HUES64 (cell line): ENCODE measurements around the gene UQCR11.

Experiments
- H3K27ac ChIP-seq: 2 replicates; pipeline ENCODE4 v1.7.0; 2013; ENCODE audit warnings: low read depth, low read length, inconsistent platforms
- H3K27me3 ChIP-seq: 2 replicates; pipeline ENCODE4 v1.6.1; 2013; ENCODE audit warnings: mild to moderate bottlenecking, low read length; ENCODE audit not compliant: insufficient read depth
- H3K36me3 ChIP-seq: 2 replicates; pipeline ENCODE4 v1.6.1; 2013; ENCODE audit warnings: mild to moderate bottlenecking, low read length; ENCODE audit not compliant: insufficient read depth
- H3K4me1 ChIP-seq: 2 replicates; pipeline ENCODE4 v1.6.1; 2013; ENCODE audit warnings: mild to moderate bottlenecking, low read length, moderate library complexity; ENCODE audit not compliant: insufficient read depth
- H3K4me3 ChIP-seq: 2 replicates; pipeline ENCODE4 v1.5.1; 2013; ENCODE audit warnings: mild to moderate bottlenecking, low read length, moderate library complexity
- H3K9ac ChIP-seq: 2 replicates; pipeline ENCODE4 v1.6.1; 2013; ENCODE audit warnings: mild to moderate bottlenecking, low read depth, low read length
- H3K9me3 ChIP-seq: 2 replicates; pipeline ENCODE4 v1.6.1; 2013; ENCODE audit warnings: low read depth, low read length; ENCODE audit not compliant: insufficient read depth
- WGBS: fragments of 150-250, 120-280 bp; methylation state at CpG from one replicate; pipeline ENCODE4 v1.1.7; 2013; ENCODE audit warnings: missing lambda C conversion rate; 5-methylcytosine and 5-hydroxymethylcytosine counted together

The UQCR11 gene

GRCh38 chr19:1556390-1557070 is 48.7 kb downstream of the UQCR11 start:
- no peak overlapping the region for H3K9ac ChIP-seq
- no peak overlapping the region for H3K27ac ChIP-seq
- no peaks in the 10 kb centered on the region for H3K27me3 ChIP-seq
- no peaks in the 10 kb centered on the region for H3K4me1 ChIP-seq
- no peak overlapping the region for H3K4me3 ChIP-seq
- 96% methylated on average over 66 of the region's 66 CpGs for WGBS
- no peaks in the 10 kb centered on the region for H3K9me3 ChIP-seq
- peaks cover 34% of the 10 kb centered on the region for H3K36me3 ChIP-seq

- peaks cover 28% of the 10 kb centered on the region for H3K36me3 ChIP-seq
- H3K9ac ChIP-seq, result no peak overlapping the region
- no peak overlapping the region for H3K27ac ChIP-seq
- H3K4me1 ChIP-seq, result no peaks in the 10 kb centered on the region
- no peaks in the 10 kb centered on the region for H3K27me3 ChIP-seq
- 95% methylated on average over 120 of the region's 121 CpGs for WGBS
- H3K4me3 ChIP-seq, result no peak overlapping the region
- no peaks in the 10 kb centered on the region for H3K9me3 ChIP-seq
These were observed 49.5 kb downstream of the UQCR11 start for GRCh38 chr19:1555487-1556389.

GRCh38 chr19:1554968-1555367 is 50.3 kb downstream of the UQCR11 start:
- Histone ChIP-seq H3K9me3 (no peaks in the 10 kb centered on the region), H3K27me3 (no peaks in the 10 kb centered on the region), H3K27ac (no peak overlapping the region), H3K4me3 (no peak overlapping the region), H3K4me1 (no peaks in the 10 kb centered on the region), H3K9ac (no peak overlapping the region), H3K36me3 (peaks cover 24% of the 10 kb centered on the region)
- 91% methylated on average over 24 of the region's 24 CpGs for WGBS

GRCh38 chr19:1553415-1553814 is 51.8 kb downstream of the UQCR11 start:
- Histone ChIP-seq H3K4me1 (no peaks in the 10 kb centered on the region), H3K9me3 (no peaks in the 10 kb centered on the region), H3K4me3 (no peak overlapping the region), H3K27me3 (no peaks in the 10 kb centered on the region), H3K36me3 (peaks cover 21% of the 10 kb centered on the region), H3K27ac (no peak overlapping the region), H3K9ac (no peak overlapping the region)
- WGBS, result 81% methylated on average over 10 of the region's 10 CpGs

- H3K9ac ChIP-seq, result no peak overlapping the region
- H3K27me3 ChIP-seq, result no peaks in the 10 kb centered on the region
- 87% methylated on average over 16 of the region's 17 CpGs for WGBS
- H3K36me3 ChIP-seq, result peaks cover 8% of the 10 kb centered on the region
- no peaks in the 10 kb centered on the region for H3K9me3 ChIP-seq
- no peak overlapping the region for H3K27ac ChIP-seq
- H3K4me1 ChIP-seq, result no peaks in the 10 kb centered on the region
- no peak overlapping the region for H3K4me3 ChIP-seq
These were observed 53.9 kb downstream of the UQCR11 start for GRCh38 chr19:1551068-1552040.

GRCh38 chr19:1549332-1549945 is 55.8 kb downstream of the UQCR11 start:
- no peak overlapping the region for H3K4me3 ChIP-seq
- H3K9ac ChIP-seq, result no peak overlapping the region
- no peaks in the 10 kb centered on the region for H3K4me1 ChIP-seq
- H3K27ac ChIP-seq, result no peak overlapping the region
- whole genome bisulfite sequencing, result 80% methylated on average over 4 of the region's 4 CpGs
- H3K36me3 ChIP-seq, result peaks cover 5% of the 10 kb centered on the region; the same call in 1 of the 2 replicates
- no peaks in the 10 kb centered on the region for H3K27me3 ChIP-seq
- H3K9me3 ChIP-seq, result no peaks in the 10 kb centered on the region
